Left lung (tissue), 10 donors: ENCODE results near the gene GPR150. TPM values are rescaled to one million over a fixed set of nuclear protein-coding genes. Genes with fewer than 3 reads are reported as not detected.

Experiments used
- ATAC-seq: fragments of 200-7000 bp; cut with Tn5 transposase; one replicate; pipeline ENCODE4 v1.9.1; 2020; ENCODE audit warnings: moderate library complexity
- DNase-seq, 4 donors: peaks; one replicate each; pipeline ENCODE4 v3.0.0-alpha.2; 2013 to 2020
- H3K27ac ChIP-seq, 2 donors: fragments of 200-600 bp; sonication (generic) in 1 of 2; one replicate each; pipeline versions ENCODE4 v1.5.0 to v1.8.0; 2020 to 2021
- H3K27me3 ChIP-seq, 2 donors: fragments of 200-600 bp; sonication (generic) in 1 of 2; one replicate each; pipeline versions ENCODE4 v1.5.0 to v1.8.0; 2020 to 2021
- H3K36me3 ChIP-seq, 2 donors: fragments of 200-600 bp; sonication (generic) in 1 of 2; one replicate each; pipeline versions ENCODE4 v1.5.0 to v1.8.0; 2020 to 2021
- H3K4me1 ChIP-seq, 2 donors: fragments of 200-600 bp; one replicate each; pipeline ENCODE4 v1.8.0; 2021
- H3K4me3 ChIP-seq, 2 donors: fragments of 200-600 bp; sonication (generic) in 1 of 2; one replicate each; pipeline versions ENCODE4 v1.5.0 to v1.8.0; 2020 to 2021; ENCODE audit warnings: mild to moderate bottlenecking in 1 of 2
- H3K9me3 ChIP-seq, 2 donors: fragments of 200-600 bp; sonication (generic) in 1 of 2; one replicate each; pipeline versions ENCODE4 v1.5.0 to v1.8.0; 2020 to 2021
- CTCF ChIP-seq, 2 donors: fragments of 200-600 bp; sonication (generic) in 1 of 2; IDR thresholded peaks; one replicate each; pipeline versions ENCODE4 v1.5.0 to v1.8.0; 2021; ENCODE audit warnings: antibody characterized with exemption in 2 of 2
- intact Hi-C, 2 donors: fragments of 100-400 bp; cut with DNase I; formaldehyde crosslinking; loops; one replicate each; pipeline versions ENCODE4 v1.11.2 to v1.14.2; 2022
- polyA plus RNA-seq, 6 donors: library from polyadenylated mRNA; unstranded; fragments of 120-200 nt; gene quantifications; one replicate each; pipeline ENCODE4 v1.2.1, GENCODE V29; 2013; ENCODE audit not compliant: insufficient read length in 6 of 6
- total RNA-seq, 2 donors: library from RNA; stranded (reverse); fragmentation: NEBNext Ultra II Directional; extraction: Animal tissue kit (Norgen Biotek cat#: 25700); gene quantifications; one replicate each; pipeline ENCODE4 v1.2.1, GENCODE V29; 2021
- donor health status: DM: no; HTN: yes; CAD: no.
- donor health status: DM: no; HTN: no; CAD: no.

GPR150 gene
- total and polyA plus RNA-seq, 8 donors = 0.16 to 0.26 TPM; not detected in 6

GRCh38 chr5:95662946-95663345 lies 43.1 kb downstream of the GPR150 start:
- no peaks in the 10 kb centered on the region for H3K9me3 ChIP-seq
- DNase-seq = no peak
- intact Hi-C loops = no loop called here
- no peak overlapping the region for H3K27ac ChIP-seq
- no peak for TF ChIP-seq CTCF (IDR thresholded peaks at IDR 0.05)
- H3K4me3 ChIP-seq = no peak overlapping the region
- no peak for ATAC-seq
- H3K4me1 ChIP-seq = peaks cover 0 to 5% of the 10 kb centered on the region in 2 donors
- no peaks in the 10 kb centered on the region for H3K27me3 ChIP-seq
- H3K36me3 ChIP-seq = no peaks in the 10 kb centered on the region

GRCh38 chr5:95664204-95664786 lies 44.4 kb downstream of the GPR150 start:
- no peaks in the 10 kb centered on the region for H3K27me3 ChIP-seq
- TF ChIP-seq CTCF (IDR thresholded peaks at IDR 0.05) = peak; percentile 67 to 75
- DNase-seq = peak in 2 of 4 donors; percentile 25 to 43
- intact Hi-C loops = no loop called here
- no peaks in the 10 kb centered on the region for H3K9me3 ChIP-seq
- H3K4me1 ChIP-seq = peaks cover 1 to 5% of the 10 kb centered on the region in 2 donors
- no peak overlapping the region for H3K4me3 ChIP-seq
- ATAC-seq = peak; percentile 84
- no peak overlapping the region for H3K27ac ChIP-seq
- H3K36me3 ChIP-seq = no peaks in the 10 kb centered on the region

- TF ChIP-seq CTCF (IDR thresholded peaks at IDR 0.05) = no peak
- no peak overlapping the region for H3K27ac ChIP-seq
- intact Hi-C loops = loop anchor here in 1 of 2 donors (5.0 kb wide), 1 partner anchor 175 kb away; no protein-coding TSS in a partner anchor
- H3K27me3 ChIP-seq = no peaks in the 10 kb centered on the region
- DNase-seq (no peak), ATAC-seq (peak; percentile 26)
- H3K4me3 ChIP-seq = no peak overlapping the region
- peaks cover 4 to 5% of the 10 kb centered on the region in 2 donors for H3K4me1 ChIP-seq
- H3K36me3 ChIP-seq = no peaks in the 10 kb centered on the region
- H3K9me3 ChIP-seq = no peaks in the 10 kb centered on the region
Measured at GRCh38 chr5:95667061-95667618, 47.3 kb downstream of the GPR150 start.

GRCh38 chr5:95667678-95668077 lies 47.8 kb downstream of the GPR150 start:
- intact Hi-C loops = loop anchor here in 1 of 2 donors (5.0 kb wide), 1 partner anchor 175 kb away; no protein-coding TSS in a partner anchor

More at GRCh38 chr5:95667678-95668077, 47.8 kb downstream of the GPR150 start:
- DNase-seq (no peak), ATAC-seq (no peak)
- Histone ChIP-seq H3K4me3 (no peak overlapping the region), H3K27me3 (no peaks in the 10 kb centered on the region), H3K36me3 (no peaks in the 10 kb centered on the region), H3K4me1 (peaks cover 4 to 5% of the 10 kb centered on the region in 2 donors), H3K27ac (no peak overlapping the region), H3K9me3 (no peaks in the 10 kb centered on the region)
- no peak for TF ChIP-seq CTCF (IDR thresholded peaks at IDR 0.05)
